HUES64 (cell line): ENCODE results near the gene LDLRAD4.
A peak's percentile ranks its signal among the peaks of the same experiment; 100 is the strongest.

ENCODE experiments used
- H3K27ac ChIP-seq: 2 replicates; pipeline ENCODE4 v1.7.0; 2013; ENCODE audit warnings: low read depth, low read length, inconsistent platforms
- H3K27me3 ChIP-seq: 2 replicates; pipeline ENCODE4 v1.6.1; 2013; ENCODE audit warnings: mild to moderate bottlenecking, low read length; ENCODE audit not compliant: insufficient read depth
- H3K36me3 ChIP-seq: 2 replicates; pipeline ENCODE4 v1.6.1; 2013; ENCODE audit warnings: mild to moderate bottlenecking, low read length; ENCODE audit not compliant: insufficient read depth
- H3K4me1 ChIP-seq: 2 replicates; pipeline ENCODE4 v1.6.1; 2013; ENCODE audit warnings: mild to moderate bottlenecking, low read length, moderate library complexity; ENCODE audit not compliant: insufficient read depth
- H3K4me3 ChIP-seq: 2 replicates; pipeline ENCODE4 v1.5.1; 2013; ENCODE audit warnings: mild to moderate bottlenecking, low read length, moderate library complexity
- H3K9ac ChIP-seq: 2 replicates; pipeline ENCODE4 v1.6.1; 2013; ENCODE audit warnings: mild to moderate bottlenecking, low read depth, low read length
- H3K9me3 ChIP-seq: 2 replicates; pipeline ENCODE4 v1.6.1; 2013; ENCODE audit warnings: low read depth, low read length; ENCODE audit not compliant: insufficient read depth
- WGBS: fragments of 150-250, 120-280 bp; methylation state at CpG from one replicate; pipeline ENCODE4 v1.1.7; 2013; ENCODE audit warnings: missing lambda C conversion rate; 5-methylcytosine and 5-hydroxymethylcytosine counted together

The LDLRAD4 gene

GRCh38 chr18:13232086-13232917 lies 13.7 kb downstream of the LDLRAD4 start:
- Histone ChIP-seq H3K36me3 (no peaks in the 10 kb centered on the region), H3K9me3 (no peaks in the 10 kb centered on the region), H3K4me1 (peaks cover 8% of the 10 kb centered on the region; the same call in 1 of the 2 replicates), H3K27ac (no peak overlapping the region), H3K4me3 (no peak overlapping the region), H3K27me3 (no peaks in the 10 kb centered on the region), H3K9ac (no peak overlapping the region)
- WGBS = 91% methylated on average over 37 of the region's 37 CpGs

- no peak overlapping the region for H3K4me3 ChIP-seq
- H3K27me3 ChIP-seq = no peaks in the 10 kb centered on the region
- no peaks in the 10 kb centered on the region for H3K36me3 ChIP-seq
- no peak overlapping the region for H3K27ac ChIP-seq
- no peaks in the 10 kb centered on the region for H3K9me3 ChIP-seq
- H3K9ac ChIP-seq = no peak overlapping the region
- WGBS = 93% methylated on average over 18 of the region's 19 CpGs
- peaks cover 8% of the 10 kb centered on the region; the same call in 1 of the 2 replicates for H3K4me1 ChIP-seq
These were observed 14.6 kb downstream of the LDLRAD4 start for GRCh38 chr18:13232971-13233786.

DNA sequence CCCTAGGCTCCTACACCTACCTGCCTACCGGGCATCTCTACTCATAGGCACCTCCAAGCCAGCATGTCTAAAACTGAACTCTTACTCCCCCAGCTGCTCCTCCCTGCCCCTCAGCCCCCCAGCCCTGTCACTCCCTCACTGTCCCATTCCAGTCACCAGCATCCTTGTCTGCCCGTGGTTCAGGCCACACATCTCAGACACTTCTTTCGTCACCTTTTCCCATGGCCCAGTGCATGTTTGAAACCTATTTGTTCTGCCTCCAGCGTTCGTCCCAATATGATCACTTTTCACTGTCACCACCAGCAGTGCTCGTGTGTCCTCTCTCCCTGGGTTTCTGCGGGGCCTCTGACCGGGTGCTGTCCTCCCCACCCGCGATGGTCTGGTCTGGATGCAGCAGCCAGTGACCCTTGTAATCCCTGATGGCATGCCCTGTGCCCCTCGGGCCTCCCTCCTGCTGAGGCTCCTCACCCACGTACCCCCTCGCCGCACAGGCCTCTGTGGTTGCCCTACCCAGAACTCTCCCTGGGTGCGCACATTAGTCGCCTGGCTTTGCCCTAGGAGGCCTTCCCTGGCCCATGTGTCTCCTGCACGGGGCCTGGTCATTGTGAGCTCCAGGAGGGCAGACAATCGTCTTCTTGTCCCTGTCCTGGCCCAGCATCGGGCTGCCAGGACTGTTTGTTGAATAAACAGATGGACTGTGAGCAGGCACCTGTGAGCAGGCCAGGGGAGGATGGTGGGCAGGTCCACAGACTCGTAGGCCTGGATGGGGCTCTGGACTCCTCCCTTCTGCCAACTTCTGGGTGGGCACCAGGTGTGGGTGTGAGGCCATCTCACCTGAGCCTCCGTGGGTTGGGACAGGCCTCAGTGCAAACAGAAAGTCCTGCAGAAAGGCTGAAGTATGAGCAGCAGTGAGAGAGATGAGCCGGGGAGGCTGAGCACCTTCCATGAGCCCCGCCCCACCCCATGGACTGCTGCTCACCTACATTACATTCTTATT lies 15.5 kb downstream of the LDLRAD4 start:
- no peak overlapping the region for H3K4me3 ChIP-seq
- no peaks in the 10 kb centered on the region for H3K9me3 ChIP-seq
- no peak overlapping the region for H3K9ac ChIP-seq
- peaks cover 8% of the 10 kb centered on the region; the same call in 1 of the 2 replicates for H3K4me1 ChIP-seq
- no peak overlapping the region for H3K27ac ChIP-seq
- H3K27me3 ChIP-seq = no peaks in the 10 kb centered on the region
- 90% methylated on average over 23 of the region's 23 CpGs for WGBS
- no peaks in the 10 kb centered on the region for H3K36me3 ChIP-seq

DNA sequence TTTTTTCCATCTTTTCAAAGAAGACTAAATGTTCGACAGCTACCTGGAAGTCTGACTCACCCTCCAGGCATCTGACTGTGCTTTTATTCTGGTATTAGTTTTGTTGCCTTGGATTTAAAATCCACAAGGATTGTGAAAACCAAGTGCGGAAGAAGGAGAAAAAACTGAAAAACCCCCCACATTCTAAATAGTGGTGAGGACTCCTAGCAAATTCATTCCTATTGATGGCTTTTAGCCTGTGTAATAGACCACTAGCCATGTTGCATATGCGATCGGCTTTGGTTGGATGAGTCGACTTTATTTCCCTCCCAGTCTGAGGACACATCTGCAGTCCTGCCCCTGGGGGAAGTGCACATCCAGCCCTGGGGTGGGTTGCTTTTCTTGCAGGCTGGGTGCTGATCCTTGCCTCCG lies 16.9 kb downstream of the LDLRAD4 start:
- Histone ChIP-seq H3K27ac (no peak overlapping the region; the same call in 1 of the 2 replicates), H3K9me3 (no peaks in the 10 kb centered on the region), H3K9ac (no peak overlapping the region), H3K36me3 (no peaks in the 10 kb centered on the region), H3K27me3 (no peaks in the 10 kb centered on the region), H3K4me3 (no peak overlapping the region), H3K4me1 (peaks cover 8% of the 10 kb centered on the region; the same call in 1 of the 2 replicates)
- 56% methylated on average over 6 of the region's 6 CpGs for WGBS

GRCh38 chr18:13235981-13236380 lies 17.4 kb downstream of the LDLRAD4 start:
- H3K4me3 ChIP-seq = no peak overlapping the region
- peaks cover 8% of the 10 kb centered on the region; the same call in 1 of the 2 replicates for H3K4me1 ChIP-seq
- H3K36me3 ChIP-seq = no peaks in the 10 kb centered on the region
- no peak overlapping the region for H3K9ac ChIP-seq
- H3K9me3 ChIP-seq = no peaks in the 10 kb centered on the region
- H3K27ac ChIP-seq = no peak overlapping the region
- no peaks in the 10 kb centered on the region for H3K27me3 ChIP-seq
- WGBS = 86% methylated on average over 8 of the region's 8 CpGs

- no peak overlapping the region for H3K27ac ChIP-seq
- H3K9ac ChIP-seq = no peak overlapping the region
- no peak overlapping the region for H3K4me3 ChIP-seq
- no peaks in the 10 kb centered on the region for H3K27me3 ChIP-seq
- H3K36me3 ChIP-seq = no peaks in the 10 kb centered on the region
- no peaks in the 10 kb centered on the region for H3K9me3 ChIP-seq
- H3K4me1 ChIP-seq = peaks cover 8% of the 10 kb centered on the region; the same call in 1 of the 2 replicates
- WGBS = 96% methylated on average over 9 of the region's 9 CpGs
These were observed 17.9 kb downstream of the LDLRAD4 start for GRCh38 chr18:13236411-13236810.

DNA sequence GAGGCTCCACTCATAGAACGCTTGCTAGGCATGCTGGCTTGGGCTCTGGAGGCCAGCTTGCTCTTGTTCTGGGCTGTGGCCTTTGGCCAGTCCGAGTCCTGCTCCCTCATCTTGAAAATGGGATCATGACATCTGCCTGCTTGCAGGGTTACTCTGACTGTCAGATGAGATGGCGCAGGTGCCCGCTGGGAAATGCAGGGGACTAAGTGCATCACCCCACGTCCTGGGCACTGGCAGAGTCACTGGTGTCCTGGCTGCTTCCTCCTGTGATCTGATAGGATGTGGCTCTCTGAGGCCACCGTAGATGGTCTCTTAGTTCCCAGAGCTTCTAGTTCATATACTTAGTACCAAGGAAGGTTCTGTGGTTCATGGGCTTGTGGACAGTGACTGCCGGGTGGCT lies 18.5 kb downstream of the LDLRAD4 start:
- H3K27me3 ChIP-seq = no peaks in the 10 kb centered on the region
- peaks cover 8% of the 10 kb centered on the region; the same call in 1 of the 2 replicates for H3K4me1 ChIP-seq
- H3K36me3 ChIP-seq = no peaks in the 10 kb centered on the region
- no peak overlapping the region for H3K27ac ChIP-seq
- no peak overlapping the region for H3K4me3 ChIP-seq
- no peak overlapping the region for H3K9ac ChIP-seq
- WGBS = 93% methylated on average over 7 of the region's 7 CpGs
- H3K9me3 ChIP-seq = no peaks in the 10 kb centered on the region

GRCh38 chr18:13237641-13238040 lies 19.1 kb downstream of the LDLRAD4 start:
- Histone ChIP-seq H3K9ac (no peak overlapping the region), H3K4me3 (no peak overlapping the region), H3K4me1 (peaks cover 8% of the 10 kb centered on the region; the same call in 1 of the 2 replicates), H3K27ac (no peak overlapping the region), H3K9me3 (no peaks in the 10 kb centered on the region), H3K36me3 (no peaks in the 10 kb centered on the region), H3K27me3 (no peaks in the 10 kb centered on the region)
- WGBS = 70% methylated on average over 3 of the region's 3 CpGs

DNA sequence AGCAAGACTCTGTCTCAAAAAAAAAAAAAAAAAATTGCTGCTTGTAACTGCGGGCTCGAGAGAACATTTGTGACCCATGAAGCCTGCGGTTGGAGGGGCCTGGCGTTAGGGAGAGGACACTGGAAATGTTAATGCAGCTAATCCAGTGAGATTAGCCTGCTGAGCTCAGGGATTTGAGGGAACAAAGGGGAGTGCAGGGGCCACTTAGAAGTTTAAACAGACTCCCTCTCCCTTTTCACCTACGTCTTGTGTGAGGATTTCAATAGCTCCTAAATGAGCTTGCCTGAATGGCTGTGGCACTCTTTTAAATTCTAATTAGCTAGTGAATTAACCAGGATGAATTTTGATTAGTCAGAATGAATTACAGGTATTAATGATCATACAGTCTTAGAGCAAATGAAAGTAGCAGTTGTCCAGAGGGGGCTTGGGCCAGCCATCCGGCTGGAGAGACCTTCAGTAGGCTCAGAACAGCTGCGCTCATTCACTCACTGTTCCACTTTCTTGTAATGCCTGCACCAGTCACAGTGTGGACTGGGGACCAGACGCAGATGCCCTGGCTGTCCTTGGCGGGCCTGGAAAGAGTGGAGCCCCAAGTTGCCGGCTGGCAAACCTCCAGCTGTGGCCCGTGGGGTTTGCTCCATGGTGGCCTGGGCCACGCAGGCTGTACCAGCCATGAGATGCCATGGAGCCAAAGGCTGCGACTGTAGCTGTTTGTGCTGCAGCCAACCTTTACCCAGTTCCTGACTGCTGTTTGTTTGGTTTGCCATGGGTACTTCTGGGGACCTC lies 20.8 kb downstream of the LDLRAD4 start:
- no peaks in the 10 kb centered on the region for H3K9me3 ChIP-seq
- no peak overlapping the region for H3K9ac ChIP-seq
- no peak overlapping the region for H3K4me3 ChIP-seq
- peak overlapping the region; percentile 0; the same call in 1 of the 2 replicates for H3K27ac ChIP-seq
- peaks cover 8% of the 10 kb centered on the region; the same call in 1 of the 2 replicates for H3K4me1 ChIP-seq
- H3K36me3 ChIP-seq = no peaks in the 10 kb centered on the region
- WGBS = 61% methylated on average over 13 of the region's 13 CpGs
- H3K27me3 ChIP-seq = no peaks in the 10 kb centered on the region
